ENCODE measurements around the gene WNT4. TPM values are rescaled to one million over a fixed set of nuclear protein-coding genes. Genes with fewer than 3 reads are reported as not detected.

WNT4 gene
- total and polyA plus RNA-seq, 2 of the 8 experiments (the other 6 are each of a cell fraction or from before 2014, with no cell fraction given) = 1.3 to 6.6 TPM

- TF ChIP-seq CHD7 (IDR thresholded peaks at IDR 0.05; ENCODE audit: insufficient replicate concordance, low read length) (no peak), SIN3A (conservative IDR thresholded peaks at IDR 0.05 in 1 of 2, IDR thresholded peaks at IDR 0.05 in 1 of 2; ENCODE audit: low read depth in 1 of 2, low read length in 2 of 2) (no peak), JUND (IDR thresholded peaks at IDR 0.05; ENCODE audit: low read length) (no peak), BACH1 (IDR thresholded peaks at IDR 0.05; ENCODE audit: low read length) (no peak), ATF3 (IDR thresholded peaks at IDR 0.05; ENCODE audit: insufficient read depth, low read depth, low read length) (no peak)
Observed at GRCh38 chr1:22096463-22096862, 46.4 kb downstream of the WNT4 start (continued).
